Lower leg skin (tissue), 4 donors: Measurements from ENCODE around the gene NINL. TPM values are rescaled to one million over a fixed set of nuclear protein-coding genes. Genes with fewer than 3 reads are reported as not detected.
"Not testable (repeated sequence)": the region's sequence is repeated elsewhere in the genome, so short reads cannot be mapped to it uniquely, and the experiment has no call there.

Experiments used
- DNase-seq, 2 donors: peaks; one replicate each; pipeline ENCODE4 v3.0.0-alpha.2; 2019; ENCODE audit warnings: low spot score in 2 of 2
- H3K4me3 ChIP-seq: fragments of 200-600 bp; sonication (generic); 2 replicates; pipeline ENCODE4 v1.5.1; 2017; ENCODE audit warnings: mild to moderate bottlenecking, low read depth; ENCODE audit not compliant: poor library complexity, severe bottlenecking
- POLR2A ChIP-seq, 2 donors: fragments of 450-650 bp; IDR thresholded peaks; one replicate each; pipeline ENCODE4 v1.6.1; 2016 to 2017; ENCODE audit warnings: antibody characterized with exemption in 2 of 2, mild to moderate bottlenecking in 1 of 2, moderate library complexity in 1 of 2
- WGBS, 2 donors: methylation state at CpG; one replicate each; pipeline ENCODE4 v1.1.5; 2018; 5-methylcytosine and 5-hydroxymethylcytosine counted together
- intact Hi-C: fragments of 100-400 bp; cut with DNase I; formaldehyde crosslinking; loops from one replicate; pipeline ENCODE4 v1.15.0; 2023; ENCODE audit warnings: low total_unique reads
- total RNA-seq, 4 donors: library from RNA; depleted of rRNA; stranded (reverse); fragments of >200 nt; gene quantifications; one replicate each; pipeline ENCODE4 v1.1.0, GENCODE V29; 2016
- TF ChIP-seq, protein P1 (sequence below), 3 donors: fragments of 450-650 bp; IDR thresholded peaks; one replicate each; pipeline ENCODE4 v1.5.1; 2016; ENCODE audit warnings: antibody characterized with exemption in 3 of 3, mild to moderate bottlenecking in 3 of 3, moderate library complexity in 2 of 3

The NINL gene
- total RNA-seq, 4 donors from 2014 or later, result 2.1 to 4.7 (median 3.7) TPM

DNA sequence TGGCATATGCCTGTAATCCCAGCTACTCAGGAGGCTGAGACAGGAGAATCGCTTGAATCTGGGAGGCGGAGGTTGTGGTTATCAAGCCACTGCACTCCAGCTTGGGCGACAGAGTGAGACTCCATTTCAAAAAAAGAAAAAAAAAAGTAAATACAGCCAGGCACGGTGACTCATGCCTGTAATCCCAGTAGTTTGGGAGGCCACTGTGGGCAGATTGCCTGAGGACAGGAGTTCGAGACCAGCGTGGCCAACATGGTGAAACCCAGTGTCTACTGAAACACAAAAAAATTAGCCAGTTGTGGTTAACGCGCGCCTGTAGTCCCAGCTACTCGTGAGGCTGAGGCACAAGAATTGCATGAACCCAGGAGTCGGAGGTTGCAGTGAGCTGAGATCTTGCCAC is 1.5 kb upstream of the NINL start:
- 75 to 77% methylated on average over 11 of the region's 11 CpGs for WGBS, 2 donors
- TF ChIP-seq, protein P1, sequence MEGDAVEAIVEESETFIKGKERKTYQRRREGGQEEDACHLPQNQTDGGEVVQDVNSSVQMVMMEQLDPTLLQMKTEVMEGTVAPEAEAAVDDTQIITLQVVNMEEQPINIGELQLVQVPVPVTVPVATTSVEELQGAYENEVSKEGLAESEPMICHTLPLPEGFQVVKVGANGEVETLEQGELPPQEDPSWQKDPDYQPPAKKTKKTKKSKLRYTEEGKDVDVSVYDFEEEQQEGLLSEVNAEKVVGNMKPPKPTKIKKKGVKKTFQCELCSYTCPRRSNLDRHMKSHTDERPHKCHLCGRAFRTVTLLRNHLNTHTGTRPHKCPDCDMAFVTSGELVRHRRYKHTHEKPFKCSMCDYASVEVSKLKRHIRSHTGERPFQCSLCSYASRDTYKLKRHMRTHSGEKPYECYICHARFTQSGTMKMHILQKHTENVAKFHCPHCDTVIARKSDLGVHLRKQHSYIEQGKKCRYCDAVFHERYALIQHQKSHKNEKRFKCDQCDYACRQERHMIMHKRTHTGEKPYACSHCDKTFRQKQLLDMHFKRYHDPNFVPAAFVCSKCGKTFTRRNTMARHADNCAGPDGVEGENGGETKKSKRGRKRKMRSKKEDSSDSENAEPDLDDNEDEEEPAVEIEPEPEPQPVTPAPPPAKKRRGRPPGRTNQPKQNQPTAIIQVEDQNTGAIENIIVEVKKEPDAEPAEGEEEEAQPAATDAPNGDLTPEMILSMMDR (IDR thresholded peaks at IDR 0.05), result no peak
- no peak for TF ChIP-seq POLR2A (IDR thresholded peaks at IDR 0.05)
- peak in 1 of 2 donors; percentile 72 for DNase-seq
- no peak overlapping the region for H3K4me3 ChIP-seq
- intact Hi-C loops, result no loop called here

DNA sequence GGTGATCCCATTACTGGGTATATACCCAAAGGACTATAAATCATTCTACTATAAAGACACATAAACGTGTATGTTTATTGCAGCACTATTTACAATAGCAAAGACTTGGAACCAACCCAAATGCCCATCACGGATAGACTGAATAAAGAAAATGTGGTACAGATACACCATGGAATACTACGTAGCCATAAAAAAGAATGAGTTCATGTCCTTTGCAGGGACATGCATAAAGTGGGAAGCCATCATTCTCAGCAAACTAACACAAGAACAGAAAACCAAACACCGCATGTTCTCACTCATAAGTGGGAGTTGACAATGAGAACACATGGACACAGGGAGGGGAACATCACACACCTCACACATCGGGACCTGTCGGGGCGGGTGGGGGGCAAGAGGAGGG is 1.7 kb downstream of the NINL start:
- DNase-seq, H3K4me3 ChIP-seq, intact Hi-C loops: not testable (repeated sequence)
- WGBS, 2 donors, result 86 to 87% methylated on average over 7 of the region's 7 CpGs

DNA sequence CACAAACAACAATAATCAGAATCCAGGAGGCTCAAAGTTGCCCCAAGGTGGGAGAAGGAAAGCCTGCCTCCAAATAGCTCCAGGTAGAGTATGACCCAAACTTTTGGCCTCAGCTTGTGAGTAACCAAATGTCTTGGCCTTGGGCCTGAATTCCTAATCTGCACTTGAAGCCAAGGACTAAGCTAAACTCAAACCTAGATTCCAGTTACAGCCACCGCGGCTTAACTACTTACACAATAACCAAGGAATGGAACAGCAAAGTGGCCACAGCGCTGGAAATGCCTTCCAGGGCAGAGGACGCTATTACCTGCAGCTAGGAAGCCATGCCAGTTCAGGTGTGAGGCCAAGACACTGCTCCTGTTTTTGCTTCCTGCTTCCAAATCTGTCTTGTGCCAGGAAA is 4.6 kb downstream of the NINL start:
- TF ChIP-seq, protein P1 (IDR thresholded peaks at IDR 0.05), result no peak
- TF ChIP-seq POLR2A (IDR thresholded peaks at IDR 0.05), result no peak
- WGBS, 2 donors, result 49 to 64% methylated on average over 3 to 4 of the region's 4 CpGs
- peak in 1 of 2 donors; percentile 80 for DNase-seq
- intact Hi-C loops, result no loop called here
- no peak overlapping the region for H3K4me3 ChIP-seq

DNA sequence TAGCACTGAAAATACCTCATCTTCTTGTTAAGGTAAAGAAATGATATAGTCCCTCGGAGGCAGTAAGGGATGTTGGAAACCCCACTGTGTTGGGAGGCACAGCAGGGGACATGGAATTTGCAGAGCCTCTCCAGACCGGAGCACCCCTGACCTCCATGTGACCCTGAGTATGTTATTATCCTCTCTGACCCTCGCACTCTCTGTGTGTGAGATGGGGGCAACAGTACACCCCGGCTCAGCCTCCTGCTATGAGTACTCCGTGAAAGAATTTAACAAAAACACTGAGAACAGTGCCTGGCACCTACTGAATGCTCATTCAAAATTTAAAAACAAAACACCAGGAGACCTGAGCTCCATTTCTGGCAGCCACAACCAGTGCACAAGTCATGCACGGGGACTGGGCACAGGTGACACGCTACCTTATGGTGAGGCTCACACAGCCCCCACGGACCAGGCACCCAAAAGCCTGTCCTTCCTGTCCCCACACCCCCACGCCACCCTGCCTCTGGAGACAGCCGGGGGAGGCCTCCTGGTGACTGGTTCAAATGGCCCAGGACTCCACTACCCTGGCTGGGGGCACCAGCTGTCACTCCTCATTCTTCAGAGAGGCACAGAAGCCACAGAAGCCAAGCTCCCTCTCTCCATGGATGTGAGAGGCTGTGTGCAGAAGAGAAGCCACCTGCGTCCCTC is 6.1 kb downstream of the NINL start:
- WGBS, 2 donors, result 81 to 88% methylated on average over 11 of the region's 11 CpGs
- no peak for DNase-seq
- no peak overlapping the region for H3K4me3 ChIP-seq
- TF ChIP-seq POLR2A (IDR thresholded peaks at IDR 0.05), result no peak
- TF ChIP-seq, protein P1 (IDR thresholded peaks at IDR 0.05), result no peak
- intact Hi-C loops, result no loop called here

DNA sequence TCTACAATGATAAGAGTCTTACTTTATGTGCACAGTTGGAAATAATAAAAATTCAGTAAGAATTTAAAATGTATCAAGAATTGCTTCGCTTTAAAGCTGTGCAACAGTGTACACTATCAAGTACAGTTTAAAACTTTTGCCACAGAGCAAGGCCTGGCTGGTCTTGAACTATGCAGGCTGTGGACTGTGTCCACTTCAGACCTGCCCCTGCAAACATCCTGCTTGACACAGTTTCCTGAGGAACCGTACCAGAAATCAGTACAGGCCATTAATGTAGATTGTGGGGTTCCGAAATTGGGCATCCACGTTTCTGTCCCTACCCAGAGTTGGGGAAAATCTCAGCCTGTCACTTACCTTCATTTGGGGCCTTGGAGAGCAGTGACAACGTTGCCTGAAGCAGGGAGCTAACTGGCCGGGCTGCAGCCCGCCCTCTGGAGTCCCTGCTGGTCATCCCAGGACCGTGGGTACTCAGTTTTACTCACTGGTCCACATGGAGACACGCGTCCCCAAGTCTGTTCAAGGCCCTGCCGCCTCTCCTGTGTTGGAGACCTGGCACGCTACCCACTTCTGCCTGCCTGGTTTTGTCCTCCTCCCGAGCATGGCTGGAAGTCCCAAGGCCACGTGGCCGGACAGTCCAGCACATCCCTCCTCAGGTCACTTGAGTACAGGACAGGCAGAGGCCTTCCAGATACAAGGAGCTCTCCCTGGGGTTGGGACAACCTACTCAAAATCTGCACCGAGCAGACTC is 8.4 kb downstream of the NINL start:
- no peak for DNase-seq
- intact Hi-C loops, result no loop called here
- WGBS, 2 donors, result 91 to 92% methylated on average over 16 of the region's 16 CpGs

DNA sequence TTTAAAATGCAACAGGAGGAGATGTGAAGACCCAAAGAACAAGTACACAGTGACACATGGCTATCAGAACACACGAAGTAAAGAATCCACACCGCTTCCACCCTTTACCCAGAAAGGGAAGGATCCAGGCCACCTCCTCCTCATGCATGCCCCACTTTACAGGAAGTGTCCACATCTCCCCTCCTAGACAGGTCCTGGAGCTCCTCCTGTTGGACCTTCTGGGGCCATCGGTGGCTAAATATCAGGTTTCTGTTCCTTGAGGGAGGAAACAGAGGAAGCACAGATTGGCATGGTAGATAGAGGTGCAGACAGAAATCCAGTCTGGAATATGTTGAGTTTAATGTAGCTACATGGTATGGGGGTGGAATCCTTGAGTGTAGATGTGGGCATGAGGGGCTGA is 10.9 kb downstream of the NINL start:
- 83 to 84% methylated on average over 3 of the region's 3 CpGs for WGBS, 2 donors
- intact Hi-C loops, result no loop called here
- TF ChIP-seq POLR2A (IDR thresholded peaks at IDR 0.05), result no peak
- TF ChIP-seq, protein P1 (IDR thresholded peaks at IDR 0.05), result no peak
- H3K4me3 ChIP-seq, result no peak overlapping the region
- no peak for DNase-seq

More for the DNA sequence above, 8.4 kb downstream of the NINL start:
- TF ChIP-seq, protein P1 (IDR thresholded peaks at IDR 0.05), result no peak
- no peak for TF ChIP-seq POLR2A (IDR thresholded peaks at IDR 0.05)
- H3K4me3 ChIP-seq, result no peak overlapping the region
